Measurements from ENCODE around the gene AHSP.
"Not testable (repeated sequence)": the region's sequence is repeated elsewhere in the genome, so short reads cannot be mapped to it uniquely, and the experiment has no call there.

AHSP gene

DNA sequence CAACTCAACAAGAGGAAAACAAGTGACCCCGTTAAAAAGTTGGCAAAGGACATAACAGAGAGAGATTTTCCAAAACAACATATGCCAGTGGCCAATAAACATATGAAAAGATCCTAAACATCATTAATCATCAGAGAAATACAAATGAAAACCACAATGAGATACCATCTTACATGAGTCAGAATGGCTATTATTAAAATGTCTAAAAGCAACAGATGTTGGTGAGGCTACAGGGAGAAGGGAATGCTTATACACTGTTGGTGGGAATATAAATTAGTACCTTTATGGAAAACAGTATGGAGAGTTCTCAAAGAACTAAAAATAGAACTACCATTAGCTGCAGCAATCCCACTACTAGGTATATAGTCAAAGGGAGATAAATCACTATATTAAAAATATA, 46.5 kb downstream of the AHSP start:
- H3K4me3 ChIP-seq (ENCODE audit: low read depth in 1 of 2, low read length in 2 of 2); H3K4me1 ChIP-seq (ENCODE audit: insufficient read depth, low read length); H3K9me3 ChIP-seq (ENCODE audit: low read length); H3K36me3 ChIP-seq (ENCODE audit: insufficient read depth, low read length); H3K9ac ChIP-seq (ENCODE audit: low read length); H3K27ac ChIP-seq (ENCODE audit: low read depth, low read length): not testable (repeated sequence)
- H3K27me3 ChIP-seq (ENCODE audit: control insufficient read depth in 1 of 2, insufficient read depth in 2 of 2, low read length in 2 of 2) = peaks cover 3 to 11% of the 10 kb centered on the region in 2 donors

DNA sequence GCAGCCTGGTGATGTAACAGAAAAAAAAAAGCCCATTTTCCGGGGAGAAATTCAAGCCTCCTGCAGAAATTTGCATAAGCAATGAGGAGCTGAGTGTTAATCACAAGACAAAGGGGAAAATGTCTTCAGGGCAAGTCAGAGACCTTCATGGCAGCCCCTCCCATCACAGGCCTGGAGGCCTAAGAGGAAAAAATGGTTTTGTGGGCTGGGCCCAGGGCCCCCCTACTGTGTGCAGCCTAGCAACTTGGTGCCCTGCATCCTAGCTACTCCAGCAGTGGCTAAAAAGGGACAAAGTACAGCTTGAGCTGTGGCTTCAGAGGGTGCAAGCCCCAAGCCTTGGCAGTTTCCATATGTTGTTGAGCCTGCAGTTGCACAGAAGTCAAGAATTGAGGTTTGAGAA, 49.7 kb downstream of the AHSP start:
- Histone ChIP-seq H3K9me3 (ENCODE audit: low read length) (no peaks in the 10 kb centered on the region), H3K36me3 (ENCODE audit: insufficient read depth, low read length) (no peaks in the 10 kb centered on the region), H3K4me3 (ENCODE audit: low read depth in 1 of 2, low read length in 2 of 2) (no peak overlapping the region), H3K9ac (ENCODE audit: low read length) (no peak overlapping the region), H3K4me1 (ENCODE audit: insufficient read depth, low read length) (no peaks in the 10 kb centered on the region), H3K27ac (ENCODE audit: low read depth, low read length) (no peak overlapping the region), H3K27me3 (ENCODE audit: control insufficient read depth in 1 of 2, insufficient read depth in 2 of 2, low read length in 2 of 2) (no peaks in the 10 kb centered on the region)

All from muscle layer of colon (tissue), 2 donors.